NOMO-1 treated with DMSO at 0.1 percent for 48 hours (cell line): ENCODE results near the gene PPAT.
"Not testable (repeated sequence)": the region's sequence is repeated elsewhere in the genome, so short reads cannot be mapped to it uniquely, and the experiment has no call there.

ENCODE experiments used
- DNase-seq: peaks from one replicate; lab custom pipeline; 2025; ENCODE audit not compliant: unreplicated experiment; lab: John Stamatoyannopoulos, UW

Gene PPAT

GRCh38 chr4:56435140-56435926, at the start of gene PPAT:
Gene PPAT, minus strand, starts transcription at chr4:56435615. Its CDS starts 138 bp downstream, at chr4:56435477.
- peak; percentile 98 for DNase-seq

GRCh38 chr4:56480691-56481090, 45.3 kb upstream of the PPAT start:
- peak; percentile 48 for DNase-seq

GRCh38 chr4:56477192-56477702, 41.8 kb upstream of the PPAT start:
- no peak for DNase-seq

GRCh38 chr4:56475917-56476316, 40.5 kb upstream of the PPAT start:
- no peak for DNase-seq

- DNase-seq = peak; percentile 50
Measured at GRCh38 chr4:56469489-56470210, 34.2 kb upstream of the PPAT start.

GRCh38 chr4:56468097-56468422, 32.6 kb upstream of the PPAT start:
- DNase-seq = peak; percentile 68

GRCh38 chr4:56467284-56468096, 32.1 kb upstream of the PPAT start, which contains the start of gene SRP72:
Gene SRP72, plus strand, starts transcription at chr4:56467617. Its CDS starts 19 bp downstream, at chr4:56467636.
- DNase-seq = peak; percentile 93

GRCh38 chr4:56466910-56467283, 31.5 kb upstream of the PPAT start:
- no peak for DNase-seq

GRCh38 chr4:56466296-56466761, 30.9 kb upstream of the PPAT start:
- peak; percentile 24 for DNase-seq

GRCh38 chr4:56465599-56466295, 30.3 kb upstream of the PPAT start:
- no peak for DNase-seq

- no peak for DNase-seq
Measured at GRCh38 chr4:56464581-56464980, 29.2 kb upstream of the PPAT start.

GRCh38 chr4:56463711-56464110, 28.3 kb upstream of the PPAT start:
- DNase-seq = no peak

- no peak for DNase-seq
Measured at GRCh38 chr4:56462157-56462556, 26.7 kb upstream of the PPAT start.

GRCh38 chr4:56460085-56460484, 24.7 kb upstream of the PPAT start:
- DNase-seq = no peak

GRCh38 chr4:56450342-56450741, 14.9 kb upstream of the PPAT start:
- no peak for DNase-seq

GRCh38 chr4:56449475-56449874, 14.1 kb upstream of the PPAT start:
- not testable (repeated sequence) for DNase-seq

GRCh38 chr4:56448301-56448700, 12.9 kb upstream of the PPAT start:
- DNase-seq = no peak

- DNase-seq = no peak
Measured at GRCh38 chr4:56445699-56446098, 10.3 kb upstream of the PPAT start.

GRCh38 chr4:56444719-56445118, 9.3 kb upstream of the PPAT start:
- no peak for DNase-seq

GRCh38 chr4:56440983-56441382, 5.6 kb upstream of the PPAT start:
- DNase-seq = no peak

- DNase-seq = no peak
Measured at GRCh38 chr4:56438766-56439165, 3.4 kb upstream of the PPAT start.
